NCI-H1694 (cell line): ENCODE measurements around the gene PSMB3.

Experiments
- DNase-seq: peaks from one replicate; lab custom pipeline; 2025; lab: John Stamatoyannopoulos, UW

The PSMB3 gene

DNA sequence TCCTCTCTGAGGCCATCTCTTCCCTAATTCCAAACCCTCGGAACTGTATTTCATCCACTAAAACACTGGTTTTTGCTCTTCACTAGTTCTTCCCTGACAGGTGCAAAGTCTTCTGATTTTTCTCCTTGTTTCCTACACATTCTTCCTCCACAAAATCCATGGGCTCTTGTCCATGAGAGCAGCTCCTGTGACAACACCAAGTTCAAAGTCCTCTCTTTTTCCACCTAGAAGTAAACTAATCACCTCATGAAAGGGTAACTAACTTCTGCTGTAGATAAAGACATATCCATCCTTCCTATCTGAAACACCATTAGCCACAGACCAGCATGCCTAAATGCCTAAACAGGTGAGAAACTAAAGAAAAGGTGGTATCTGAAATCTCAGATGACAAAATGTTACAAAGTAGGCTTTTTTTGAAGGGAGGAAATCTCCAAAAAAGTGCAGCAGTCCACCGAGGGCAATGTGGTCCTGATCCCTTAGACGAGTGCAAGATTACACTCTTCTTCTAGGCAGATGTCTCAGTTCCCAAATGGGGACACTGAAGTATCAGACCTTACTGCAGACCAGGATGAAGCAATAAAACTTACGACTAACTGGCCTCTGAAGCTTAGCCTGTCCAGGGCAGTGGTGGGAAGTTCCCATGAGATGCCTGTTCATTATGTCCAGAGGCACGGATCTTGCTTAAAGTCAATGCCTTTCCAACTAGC is 44.1 kb downstream of the PSMB3 start:
- no peak for DNase-seq

DNA sequence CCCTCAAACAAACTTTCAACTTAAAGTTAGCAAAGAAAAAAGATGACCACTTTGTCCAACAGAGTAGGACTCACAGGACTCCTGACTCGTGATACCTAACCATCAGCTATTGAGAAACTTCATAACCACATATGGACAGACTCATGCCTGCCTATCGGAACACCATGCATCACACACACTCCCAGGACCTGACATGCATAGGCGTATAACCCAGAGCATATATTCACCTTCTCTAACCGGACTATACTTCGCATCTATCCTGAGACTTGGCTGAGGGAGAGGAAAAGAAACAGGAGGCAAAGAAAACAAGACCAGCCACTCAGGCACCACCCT is 44.6 kb downstream of the PSMB3 start:
- no peak for DNase-seq

DNA sequence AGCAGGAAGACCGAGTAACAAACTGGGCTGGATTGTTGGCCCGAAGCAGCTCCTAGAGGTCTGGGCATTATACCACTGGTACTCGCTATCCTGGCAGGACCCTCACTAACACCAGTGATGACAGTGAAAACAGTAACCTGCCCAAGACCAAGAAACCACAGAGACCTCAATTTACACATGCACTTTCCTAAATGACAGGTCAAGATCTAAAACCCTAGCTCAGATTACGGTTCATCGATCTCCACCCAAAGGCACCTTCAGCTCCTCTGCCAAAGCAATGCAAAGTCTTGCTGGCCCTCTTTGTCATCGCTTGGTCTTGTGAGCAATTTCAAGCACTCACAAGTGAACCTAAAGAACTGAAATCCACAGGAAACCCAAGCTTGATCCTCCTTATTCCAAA is 45.3 kb downstream of the PSMB3 start:
- no peak for DNase-seq

DNA sequence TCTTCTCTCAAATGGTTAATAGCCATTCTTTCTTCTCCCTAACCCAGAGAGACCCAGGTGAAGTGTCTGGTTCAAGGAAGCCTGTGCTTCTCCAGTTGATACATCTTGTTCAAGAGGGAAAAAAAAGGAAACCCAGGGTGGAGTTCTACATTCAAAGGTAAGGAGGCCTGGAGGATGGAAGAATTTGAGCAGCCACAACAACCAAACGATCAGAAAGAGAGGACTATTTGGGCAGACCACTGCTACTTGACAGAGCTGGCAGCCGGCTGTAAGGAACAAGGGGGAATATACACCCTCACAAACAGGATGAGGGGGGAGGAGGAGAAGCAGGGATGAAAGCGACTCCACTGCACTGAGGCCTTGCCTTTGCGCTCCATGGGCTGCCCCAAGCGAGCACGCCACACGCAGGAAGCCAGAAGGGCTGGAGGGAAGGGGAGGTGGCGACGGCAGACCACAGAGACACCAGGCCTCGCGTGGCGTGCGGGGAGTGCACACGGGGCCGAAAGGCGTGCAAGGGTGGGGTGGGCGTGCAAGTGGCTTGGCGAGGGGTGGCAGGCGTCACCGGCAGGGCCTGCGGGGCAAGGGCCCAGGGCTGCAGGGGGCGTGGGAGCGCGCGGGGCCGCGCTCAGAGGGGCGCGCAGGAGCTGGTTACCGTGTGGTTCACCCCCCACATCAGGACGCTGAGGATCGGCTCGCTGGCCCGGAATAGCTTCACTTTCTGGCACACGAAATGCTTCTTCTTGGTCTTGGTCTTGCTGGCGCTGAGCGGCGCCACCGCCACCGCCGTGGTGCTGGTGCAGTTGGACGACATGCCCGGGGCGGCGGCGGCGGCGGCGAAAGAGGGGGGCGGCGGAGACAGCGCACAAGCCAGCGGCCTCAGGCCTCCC is 46.3 kb downstream of the PSMB3 start:
- DNase-seq, result no peak

DNA sequence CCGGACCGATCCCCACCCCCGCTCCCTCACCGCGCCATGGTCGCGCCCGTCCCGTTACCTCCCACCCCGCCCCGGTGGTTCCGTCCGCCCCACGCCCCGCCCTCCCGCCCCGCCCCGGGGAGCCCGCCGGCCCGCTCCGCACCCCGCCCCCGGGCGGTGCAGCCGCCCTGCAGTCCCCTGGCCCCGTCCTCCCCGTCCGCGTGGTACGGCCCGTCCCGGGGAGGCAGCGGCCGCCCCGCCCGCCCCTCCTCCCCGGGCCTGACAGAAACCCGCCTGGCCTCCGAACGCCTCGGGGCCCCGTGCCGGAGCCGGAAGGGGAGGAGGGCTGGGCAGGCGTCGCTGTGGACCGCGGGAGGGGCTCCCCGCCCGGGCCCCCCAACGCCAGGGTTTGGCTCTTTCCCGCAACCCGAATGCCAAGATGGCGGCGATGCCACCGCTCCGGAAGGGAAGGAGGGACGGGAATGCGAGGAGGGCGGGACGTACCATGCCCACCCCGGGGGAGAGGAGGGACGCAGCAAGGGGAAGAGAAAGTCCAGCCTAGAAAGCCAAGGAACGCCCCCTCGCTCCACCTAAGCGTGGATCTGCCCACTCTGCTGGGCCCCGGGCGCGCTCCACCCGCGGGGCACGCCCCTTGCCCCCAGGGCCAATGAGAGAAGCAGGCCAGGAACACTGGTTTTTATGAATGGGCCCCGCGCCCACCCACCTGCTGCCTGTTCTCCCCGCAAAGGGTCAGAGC is 47.1 kb downstream of the PSMB3 start, which contains the start of gene PIP4K2B:
Gene PIP4K2B (minus strand): TSS at position 56 of the 736 bp plus-strand sequence. CDS start 132 bp downstream, outside the sequence.
- peak; percentile 98 for DNase-seq

DNA sequence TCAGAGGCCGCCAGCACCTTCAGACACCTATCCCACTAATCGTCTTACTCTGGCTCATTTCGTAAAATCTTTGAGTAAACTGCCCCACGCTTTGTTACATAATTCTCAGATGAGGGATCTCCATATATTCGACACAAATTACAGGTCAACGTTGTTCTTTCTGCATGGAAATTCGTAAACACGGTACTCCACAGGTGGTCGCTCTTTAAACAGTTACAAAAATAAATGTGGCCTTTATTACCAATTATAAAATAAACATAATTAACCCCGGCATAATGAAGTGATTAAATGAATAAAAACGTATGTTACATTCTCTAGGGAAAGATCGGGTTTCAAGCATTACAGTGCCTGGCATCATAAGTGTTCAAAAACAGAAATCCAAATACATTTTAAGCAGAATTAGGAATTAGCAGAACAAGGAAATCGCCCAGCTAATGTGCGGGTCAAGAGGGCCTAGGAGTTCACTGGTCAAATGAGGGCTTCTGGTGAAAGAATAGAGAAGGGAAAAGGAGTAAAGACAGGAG is 47.8 kb downstream of the PSMB3 start:
- DNase-seq, result no peak

DNA sequence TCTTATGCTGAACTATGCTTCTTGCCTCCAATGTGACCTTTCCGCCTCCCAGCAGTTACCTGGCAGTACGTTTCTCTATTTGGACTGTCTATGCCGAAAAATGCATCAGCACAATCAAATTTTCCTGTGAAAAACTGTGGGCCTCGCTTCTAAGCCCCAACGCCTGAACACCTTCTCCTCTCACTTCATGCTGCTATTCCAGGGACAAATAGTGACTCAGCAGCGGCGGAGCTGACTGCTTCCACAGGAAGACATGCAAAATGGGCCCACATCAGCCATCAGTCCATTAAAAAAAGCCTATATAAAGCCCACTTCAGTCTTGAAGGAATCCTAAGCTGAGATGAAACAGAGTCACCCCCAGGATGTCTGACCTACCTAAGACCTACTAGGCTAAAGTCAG is 57.3 kb downstream of the PSMB3 start:
- DNase-seq, result no peak
